ENCODE results near the gene HS1BP3.

Gene HS1BP3

GRCh38 chr2:20580690-20581437 lies 70.0 kb downstream of the HS1BP3 start:
- DNase-seq (ENCODE audit: low read depth), result no peak
- H3K4me3 ChIP-seq (ENCODE audit: low read depth, low read length), result no peak overlapping the region

- H3K4me3 ChIP-seq (ENCODE audit: low read depth, low read length), result no peak overlapping the region
- no peak for DNase-seq (ENCODE audit: low read depth)
These were observed 71.0 kb downstream of the HS1BP3 start for GRCh38 chr2:20579866-20580265.

- peak; percentile 96 for DNase-seq (ENCODE audit: low read depth)
- H3K4me3 ChIP-seq (ENCODE audit: low read depth, low read length), result no peak overlapping the region
These were observed 71.7 kb downstream of the HS1BP3 start for GRCh38 chr2:20578895-20579825.

- no peak for DNase-seq (ENCODE audit: low read depth)
- no peak overlapping the region for H3K4me3 ChIP-seq (ENCODE audit: low read depth, low read length)
These were observed 72.5 kb downstream of the HS1BP3 start for GRCh38 chr2:20578266-20578894.

- no peak for DNase-seq (ENCODE audit: low read depth)
- no peak overlapping the region for H3K4me3 ChIP-seq (ENCODE audit: low read depth, low read length)
These were observed 73.2 kb downstream of the HS1BP3 start for GRCh38 chr2:20577495-20578235.

- DNase-seq (ENCODE audit: low read depth), result no peak
- H3K4me3 ChIP-seq (ENCODE audit: low read depth, low read length), result no peak overlapping the region
These were observed 74.2 kb downstream of the HS1BP3 start for GRCh38 chr2:20576598-20577115.

GRCh38 chr2:20575935-20576597 lies 74.8 kb downstream of the HS1BP3 start:
- DNase-seq (ENCODE audit: low read depth), result no peak
- no peak overlapping the region for H3K4me3 ChIP-seq (ENCODE audit: low read depth, low read length)

- no peak overlapping the region for H3K4me3 ChIP-seq (ENCODE audit: low read depth, low read length)
- no peak for DNase-seq (ENCODE audit: low read depth)
These were observed 75.5 kb downstream of the HS1BP3 start for GRCh38 chr2:20575414-20575813.

- H3K4me3 ChIP-seq (ENCODE audit: low read depth, low read length), result no peak overlapping the region
- no peak for DNase-seq (ENCODE audit: low read depth)
These were observed 76.0 kb downstream of the HS1BP3 start for GRCh38 chr2:20574930-20575329.

GRCh38 chr2:20574423-20574911 lies 76.4 kb downstream of the HS1BP3 start:
- DNase-seq (ENCODE audit: low read depth), result no peak

GRCh38 chr2:20573620-20574422 lies 77.1 kb downstream of the HS1BP3 start:
- H3K4me3 ChIP-seq (ENCODE audit: low read depth, low read length), result no peak overlapping the region
- peak; percentile 73 for DNase-seq (ENCODE audit: low read depth)

More at GRCh38 chr2:20574423-20574911, 76.4 kb downstream of the HS1BP3 start:
- no peak overlapping the region for H3K4me3 ChIP-seq (ENCODE audit: low read depth, low read length)

GRCh38 chr2:20572221-20572620 lies 78.7 kb downstream of the HS1BP3 start:
- H3K4me3 ChIP-seq (ENCODE audit: low read depth, low read length), result no peak overlapping the region
- DNase-seq (ENCODE audit: low read depth), result no peak

GRCh38 chr2:20571644-20572215 lies 79.2 kb downstream of the HS1BP3 start:
- no peak for DNase-seq (ENCODE audit: low read depth)
- no peak overlapping the region for H3K4me3 ChIP-seq (ENCODE audit: low read depth, low read length)

GRCh38 chr2:20571231-20571630 lies 79.7 kb downstream of the HS1BP3 start:
- no peak for DNase-seq (ENCODE audit: low read depth)

GRCh38 chr2:20570249-20570648 lies 80.6 kb downstream of the HS1BP3 start:
- DNase-seq (ENCODE audit: low read depth), result no peak
- H3K4me3 ChIP-seq (ENCODE audit: low read depth, low read length), result no peak overlapping the region

More at GRCh38 chr2:20571231-20571630, 79.7 kb downstream of the HS1BP3 start:
- no peak overlapping the region for H3K4me3 ChIP-seq (ENCODE audit: low read depth, low read length)

- no peak overlapping the region for H3K4me3 ChIP-seq (ENCODE audit: low read depth, low read length)
- no peak for DNase-seq (ENCODE audit: low read depth)
These were observed 81.3 kb downstream of the HS1BP3 start for GRCh38 chr2:20569464-20570223.

Measured in skeletal muscle cell (primary cell).